Right lobe of liver (tissue), 6 donors: ENCODE data around the gene TAS2R60. TPM values are rescaled to one million over a fixed set of nuclear protein-coding genes. Genes with fewer than 3 reads are reported as not detected.

ENCODE experiments used
- ATAC-seq, 4 donors: fragments of 200-7000 bp; cut with Tn5 transposase; one replicate each; pipeline ENCODE4 v1.9.1; 2020; ENCODE audit warnings: mild to moderate bottlenecking in 4 of 4, moderate library complexity in 4 of 4
- DNase-seq, 3 donors: peaks; one replicate each; pipeline ENCODE4 v3.0.0-alpha.2; 2020
- H3K27ac ChIP-seq, 3 donors: fragments of 200-600 bp; one replicate each; pipeline ENCODE4 v1.8.0; 2022
- H3K27me3 ChIP-seq, 2 donors: fragments of 200-600 bp; one replicate each; pipeline ENCODE4 v1.8.0; 2022
- H3K36me3 ChIP-seq, 4 donors: fragments of 200-600 bp; sonication (generic) in 1 of 4; one replicate each; pipeline versions ENCODE4 v1.5.1 to v1.8.0; 2017 to 2022; ENCODE audit warnings: control low read depth in 1 of 4
- H3K4me1 ChIP-seq, 4 donors: fragments of 200-600 bp; sonication (generic) in 1 of 4; one replicate each; pipeline versions ENCODE4 v1.5.1 to v1.8.0; 2017 to 2022; ENCODE audit warnings: control low read depth in 1 of 4
- H3K4me3 ChIP-seq, 3 donors: fragments of 200-600 bp; one replicate each; pipeline ENCODE4 v1.8.0; 2022
- H3K9me3 ChIP-seq, 4 donors: fragments of 200-600 bp; sonication (generic) in 1 of 4; one replicate each; pipeline versions ENCODE4 v1.5.1 to v1.8.0; 2017 to 2022; ENCODE audit warnings: control low read depth in 1 of 4
- CTCF ChIP-seq, 4 donors: fragments of 200-600 bp in 3 of 4; fragments of 450-650 bp in 1 of 4; IDR thresholded peaks; one replicate each; pipeline versions ENCODE4 v1.5.1 to v1.8.0; 2016 to 2022; ENCODE audit warnings: antibody characterized with exemption in 4 of 4, mild to moderate bottlenecking in 2 of 4
- POLR2A ChIP-seq: fragments of 450-650 bp; IDR thresholded peaks from one replicate; pipeline ENCODE4 v1.6.1; 2017; ENCODE audit warnings: antibody characterized with exemption, mild to moderate bottlenecking
- WGBS: methylation state at CpG from one replicate; pipeline ENCODE4 v1.1.6; 2018; ENCODE audit warnings: low coverage, low lambda C conversion rate; ENCODE audit not compliant: insufficient coverage; ENCODE audit errors: missing lambda C conversion rate; 5-methylcytosine and 5-hydroxymethylcytosine counted together
- intact Hi-C, 2 donors: fragments of 100-400 bp; cut with DNase I; formaldehyde crosslinking; loops; one replicate each; pipeline versions ENCODE4 v1.11.2 to v1.14.1; 2022
- total RNA-seq, 6 experiments: library from RNA; depleted of rRNA in 2 of 6; stranded (reverse); fragments of >200 nt in 2 of 6; fragmentation: NEBNext Ultra II Directional in 3 of 6; extraction: Animal tissue kit (Norgen Biotek cat#: 25700) in 3 of 6; gene quantifications; one replicate each; pipeline versions ENCODE4 v1.1.0 to v1.2.4, GENCODE V29; 2016 to 2023
- donor health status: DM: no; HTN: yes; CAD: no.
- donor health status: DM: no; HTN: no; CAD: no.
- donor health status: DM: no; HTN: no; CAD: no.
- donor health status: DM: no; HTN: yes; CAD: no.
- donor health status: DM: no; HTN: yes; CAD: no.

TAS2R60 gene
- total RNA-seq, 6 experiments from 2014 or later: 0.35 TPM; not detected in 5

- no peak overlapping the region for H3K4me3 ChIP-seq
- intact Hi-C loops: no loop called here
- 100% methylated on average over 2 of the region's 2 CpGs for WGBS
Observed at GRCh38 chr7:143431109-143431508, 12.1 kb upstream of the TAS2R60 start.

GRCh38 chr7:143433759-143434158 lies 9.5 kb upstream of the TAS2R60 start:
- WGBS: 73% methylated on average over 4 of the region's 4 CpGs
- Histone ChIP-seq H3K4me3 (no peak overlapping the region), H3K4me1 (peaks cover 0 to 35% (median 18%) of the 10 kb centered on the region in 4 donors), H3K36me3 (no peaks in the 10 kb centered on the region), H3K9me3 (no peaks in the 10 kb centered on the region), H3K27ac (no peak overlapping the region), H3K27me3 (no peaks in the 10 kb centered on the region)
- DNase-seq (no peak), ATAC-seq (no peak)
- TF ChIP-seq CTCF (IDR thresholded peaks at IDR 0.05) (no peak), POLR2A (no peak)
- intact Hi-C loops: no loop called here

More at GRCh38 chr7:143431109-143431508, 12.1 kb upstream of the TAS2R60 start:
- Histone ChIP-seq H3K9me3 (no peaks in the 10 kb centered on the region), H3K4me1 (peaks cover 0 to 27% (median 11%) of the 10 kb centered on the region in 4 donors), H3K36me3 (no peaks in the 10 kb centered on the region), H3K27me3 (no peaks in the 10 kb centered on the region), H3K27ac (no peak overlapping the region)
- ATAC-seq: no peak
- no peak for DNase-seq
- TF ChIP-seq CTCF (IDR thresholded peaks at IDR 0.05) (no peak), POLR2A (no peak)

- Histone ChIP-seq H3K4me3 (no peak overlapping the region), H3K36me3 (no peaks in the 10 kb centered on the region), H3K4me1 (peaks cover 0 to 35% (median 18%) of the 10 kb centered on the region in 4 donors), H3K27me3 (no peaks in the 10 kb centered on the region), H3K27ac (peak overlapping the region in 2 of 3 donors; percentile 47 to 60), H3K9me3 (no peaks in the 10 kb centered on the region)
- peak; percentile 67 to 95 (median 88) for DNase-seq
- TF ChIP-seq POLR2A: no peak
- TF ChIP-seq CTCF (IDR thresholded peaks at IDR 0.05): no peak
- intact Hi-C loops: no loop called here
- ATAC-seq: peak; percentile 81 to 96 (median 88)
- WGBS: 26% methylated on average over 7 of the region's 9 CpGs
Observed at GRCh38 chr7:143434660-143435059, 8.6 kb upstream of the TAS2R60 start.

- 70% methylated on average over 2 of the region's 2 CpGs for WGBS
- DNase-seq: no peak
Observed at GRCh38 chr7:143435266-143435665, 8.0 kb upstream of the TAS2R60 start.

More at GRCh38 chr7:143435266-143435665, 8.0 kb upstream of the TAS2R60 start:
- H3K4me1 ChIP-seq: peaks cover 0 to 35% (median 18%) of the 10 kb centered on the region in 4 donors
- H3K9me3 ChIP-seq: no peaks in the 10 kb centered on the region
- H3K36me3 ChIP-seq: no peaks in the 10 kb centered on the region
- TF ChIP-seq CTCF (IDR thresholded peaks at IDR 0.05) (no peak), POLR2A (no peak)
- no peak overlapping the region for H3K4me3 ChIP-seq
- H3K27ac ChIP-seq: peak overlapping the region in 2 of 3 donors; percentile 47 to 60
- no peak for ATAC-seq
- intact Hi-C loops: no loop called here
- no peaks in the 10 kb centered on the region for H3K27me3 ChIP-seq
